ENCODE measurements around the gene KCNMB1.

GRCh38 chr5:170438581-170438980 is 49.4 kb upstream of the KCNMB1 start:
- TF ChIP-seq CTCF (IDR thresholded peaks at IDR 0.05) (no peak), POLR2A (IDR thresholded peaks at IDR 0.05) (no peak)
